Measurements from ENCODE around the gene RALGAPB.

DNA sequence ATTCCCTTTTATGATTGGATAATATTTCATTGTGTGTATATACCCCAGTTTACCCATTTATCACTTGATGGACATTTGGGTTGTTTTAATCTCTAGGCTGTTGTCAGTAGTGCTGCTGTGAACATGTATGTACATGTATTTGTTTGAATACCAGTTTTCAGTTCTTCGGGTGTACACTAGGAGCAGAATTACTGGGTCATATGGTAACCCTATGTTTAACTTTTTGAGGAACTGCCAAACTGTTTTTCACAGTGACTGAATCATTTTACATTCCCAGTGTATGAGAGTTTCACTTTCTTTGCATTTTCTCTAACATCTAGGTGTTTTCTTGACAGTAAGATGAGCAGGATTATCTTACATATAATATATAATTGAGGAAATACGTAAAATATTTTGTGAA lies 63.7 kb downstream of the RALGAPB start:
- TF ChIP-seq EZH2phosphoT487 (IDR thresholded peaks at IDR 0.05; ENCODE audit: borderline replicate concordance) (no peak), RAD21 (IDR thresholded peaks at IDR 0.05; ENCODE audit: low read depth) (no peak), SP1 (IDR thresholded peaks at IDR 0.05; ENCODE audit: low read depth) (no peak), POLR2A (IDR thresholded peaks at IDR 0.05; ENCODE audit: borderline replicate concordance, extremely low read depth, insufficient read depth, insufficient read length) (no peak), ATF3 (IDR thresholded peaks at IDR 0.05) (no peak), ZFX (IDR thresholded peaks at IDR 0.05) (no peak), POLR2AphosphoS5 (IDR thresholded peaks at IDR 0.05; ENCODE audit: low read depth, low read length) (no peak), REST (IDR thresholded peaks at IDR 0.05; ENCODE audit: low read depth) (no peak), SIN3A (IDR thresholded peaks at IDR 0.05; ENCODE audit: low read depth) (no peak), FOSL1 (IDR thresholded peaks at IDR 0.05; ENCODE audit: low read depth) (no peak), YY1 (IDR thresholded peaks at IDR 0.05; ENCODE audit: extremely low read depth, insufficient replicate concordance, low read depth, low read length) (no peak), CEBPB (IDR thresholded peaks at IDR 0.05; ENCODE audit: low read depth) (no peak)
- TF ChIP-seq, protein P1, sequence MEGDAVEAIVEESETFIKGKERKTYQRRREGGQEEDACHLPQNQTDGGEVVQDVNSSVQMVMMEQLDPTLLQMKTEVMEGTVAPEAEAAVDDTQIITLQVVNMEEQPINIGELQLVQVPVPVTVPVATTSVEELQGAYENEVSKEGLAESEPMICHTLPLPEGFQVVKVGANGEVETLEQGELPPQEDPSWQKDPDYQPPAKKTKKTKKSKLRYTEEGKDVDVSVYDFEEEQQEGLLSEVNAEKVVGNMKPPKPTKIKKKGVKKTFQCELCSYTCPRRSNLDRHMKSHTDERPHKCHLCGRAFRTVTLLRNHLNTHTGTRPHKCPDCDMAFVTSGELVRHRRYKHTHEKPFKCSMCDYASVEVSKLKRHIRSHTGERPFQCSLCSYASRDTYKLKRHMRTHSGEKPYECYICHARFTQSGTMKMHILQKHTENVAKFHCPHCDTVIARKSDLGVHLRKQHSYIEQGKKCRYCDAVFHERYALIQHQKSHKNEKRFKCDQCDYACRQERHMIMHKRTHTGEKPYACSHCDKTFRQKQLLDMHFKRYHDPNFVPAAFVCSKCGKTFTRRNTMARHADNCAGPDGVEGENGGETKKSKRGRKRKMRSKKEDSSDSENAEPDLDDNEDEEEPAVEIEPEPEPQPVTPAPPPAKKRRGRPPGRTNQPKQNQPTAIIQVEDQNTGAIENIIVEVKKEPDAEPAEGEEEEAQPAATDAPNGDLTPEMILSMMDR (IDR thresholded peaks at IDR 0.05 in 2 of 3, conservative IDR thresholded peaks at IDR 0.05 in 1 of 3; ENCODE audit: borderline replicate concordance in 1 of 3, insufficient read depth in 1 of 3, low read depth in 2 of 3, low read length in 2 of 3): no peak

Measured in HCT116 (cell line).